ENCODE data around the gene H2AZ1.

Gene H2AZ1

GRCh38 chr4:99987681-99988080 lies 37.6 kb upstream of the H2AZ1 start:
- Histone ChIP-seq H2AFZ (ENCODE audit: low read length) (no peak overlapping the region), H3K79me2 (ENCODE audit: insufficient read depth, low read length) (no peaks in the 10 kb centered on the region), H3F3A (ENCODE audit: insufficient read depth, low read length) (no peaks in the 10 kb centered on the region), H3K4me3 (ENCODE audit: low read depth, low read length, poor library complexity, severe bottlenecking) (no peak overlapping the region), H3K9me2 (ENCODE audit: low read depth, low read length) (no peaks in the 10 kb centered on the region), H3K9ac (ENCODE audit: low read length) (no peak overlapping the region), H3K36me3 (ENCODE audit: insufficient read depth, low read length) (no peaks in the 10 kb centered on the region), H3K27ac (ENCODE audit: low read depth, low read length, poor library complexity, severe bottlenecking) (no peak overlapping the region), H3K27me3 (ENCODE audit: insufficient read depth, low read length) (no peaks in the 10 kb centered on the region), H3K4me2 (ENCODE audit: low read length) (no peak overlapping the region), H3K9me3 (ENCODE audit: low read length) (no peaks in the 10 kb centered on the region), H4K20me1 (ENCODE audit: insufficient read depth, low read length) (no peaks in the 10 kb centered on the region), H3K4me1 (ENCODE audit: insufficient read depth, low read length, severe bottlenecking) (no peaks in the 10 kb centered on the region)
- no peak for TF ChIP-seq CTCF (IDR thresholded peaks at IDR 0.05; ENCODE audit: low read length)
- no peak for TF ChIP-seq EZH2 (IDR thresholded peaks at IDR 0.05; ENCODE audit: borderline replicate concordance, low read length)

DNA sequence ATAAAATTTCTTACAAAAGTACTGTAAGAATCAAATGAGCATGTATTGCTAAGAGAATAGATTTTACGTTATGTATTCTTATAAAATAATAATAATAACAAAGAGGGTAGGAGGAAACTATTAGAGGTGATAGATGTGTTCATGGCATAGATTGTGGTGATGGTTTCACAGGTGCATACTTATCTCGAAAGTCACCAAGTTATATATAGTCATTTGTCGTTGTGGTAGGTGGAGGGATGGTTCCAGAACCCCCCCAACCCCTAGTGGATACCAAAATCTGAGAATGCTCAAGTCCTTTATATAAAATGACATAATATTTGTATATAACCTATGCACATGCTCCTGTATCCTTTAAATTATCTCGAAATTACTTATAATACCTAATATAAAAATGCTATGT lies 36.7 kb upstream of the H2AZ1 start:
- no peaks in the 10 kb centered on the region for H3K36me3 ChIP-seq (ENCODE audit: insufficient read depth, low read length)
- no peaks in the 10 kb centered on the region for H4K20me1 ChIP-seq (ENCODE audit: insufficient read depth, low read length)
- no peaks in the 10 kb centered on the region for H3K9me2 ChIP-seq (ENCODE audit: low read depth, low read length)
- H2AFZ ChIP-seq (ENCODE audit: low read length): no peak overlapping the region
- H3F3A ChIP-seq (ENCODE audit: insufficient read depth, low read length): no peaks in the 10 kb centered on the region
- no peaks in the 10 kb centered on the region for H3K27me3 ChIP-seq (ENCODE audit: insufficient read depth, low read length)
- no peaks in the 10 kb centered on the region for H3K9me3 ChIP-seq (ENCODE audit: low read length)
- H3K4me1 ChIP-seq (ENCODE audit: insufficient read depth, low read length, severe bottlenecking): no peaks in the 10 kb centered on the region
- TF ChIP-seq EZH2 (IDR thresholded peaks at IDR 0.05; ENCODE audit: borderline replicate concordance, low read length): no peak
- no peak overlapping the region for H3K27ac ChIP-seq (ENCODE audit: low read depth, low read length, poor library complexity, severe bottlenecking)
- H3K4me3 ChIP-seq (ENCODE audit: low read depth, low read length, poor library complexity, severe bottlenecking): no peak overlapping the region
- no peaks in the 10 kb centered on the region for H3K79me2 ChIP-seq (ENCODE audit: insufficient read depth, low read length)
- no peak overlapping the region for H3K4me2 ChIP-seq (ENCODE audit: low read length)
- H3K9ac ChIP-seq (ENCODE audit: low read length): no peak overlapping the region

- no peak overlapping the region for H3K4me3 ChIP-seq (ENCODE audit: low read depth, low read length, poor library complexity, severe bottlenecking)
- H3K9me3 ChIP-seq (ENCODE audit: low read length): no peaks in the 10 kb centered on the region
- H3K36me3 ChIP-seq (ENCODE audit: insufficient read depth, low read length): no peaks in the 10 kb centered on the region
- H3K79me2 ChIP-seq (ENCODE audit: insufficient read depth, low read length): no peaks in the 10 kb centered on the region
- H3K4me2 ChIP-seq (ENCODE audit: low read length): no peak overlapping the region
- no peak overlapping the region for H3K9ac ChIP-seq (ENCODE audit: low read length)
- no peak overlapping the region for H3K27ac ChIP-seq (ENCODE audit: low read depth, low read length, poor library complexity, severe bottlenecking)
- H3K9me2 ChIP-seq (ENCODE audit: low read depth, low read length): no peaks in the 10 kb centered on the region
- no peaks in the 10 kb centered on the region for H3F3A ChIP-seq (ENCODE audit: insufficient read depth, low read length)
- TF ChIP-seq CTCF (IDR thresholded peaks at IDR 0.05; ENCODE audit: low read length) (no peak), EZH2 (IDR thresholded peaks at IDR 0.05; ENCODE audit: borderline replicate concordance, low read length) (no peak)
- H2AFZ ChIP-seq (ENCODE audit: low read length): no peak overlapping the region
- H4K20me1 ChIP-seq (ENCODE audit: insufficient read depth, low read length): no peaks in the 10 kb centered on the region
- H3K4me1 ChIP-seq (ENCODE audit: insufficient read depth, low read length, severe bottlenecking): no peaks in the 10 kb centered on the region
- H3K27me3 ChIP-seq (ENCODE audit: insufficient read depth, low read length): no peaks in the 10 kb centered on the region
Measured at GRCh38 chr4:99983289-99983943, 33.3 kb upstream of the H2AZ1 start.

- Histone ChIP-seq H3K9ac (ENCODE audit: low read length) (no peak overlapping the region), H3K9me3 (ENCODE audit: low read length) (no peaks in the 10 kb centered on the region), H3K27ac (ENCODE audit: low read depth, low read length, poor library complexity, severe bottlenecking) (no peak overlapping the region), H2AFZ (ENCODE audit: low read length) (no peak overlapping the region), H3F3A (ENCODE audit: insufficient read depth, low read length) (no peaks in the 10 kb centered on the region), H3K4me2 (ENCODE audit: low read length) (no peak overlapping the region), H3K27me3 (ENCODE audit: insufficient read depth, low read length) (no peaks in the 10 kb centered on the region), H3K36me3 (ENCODE audit: insufficient read depth, low read length) (no peaks in the 10 kb centered on the region), H4K20me1 (ENCODE audit: insufficient read depth, low read length) (no peaks in the 10 kb centered on the region), H3K79me2 (ENCODE audit: insufficient read depth, low read length) (no peaks in the 10 kb centered on the region), H3K4me3 (ENCODE audit: low read depth, low read length, poor library complexity, severe bottlenecking) (no peak overlapping the region), H3K9me2 (ENCODE audit: low read depth, low read length) (no peaks in the 10 kb centered on the region), H3K4me1 (ENCODE audit: insufficient read depth, low read length, severe bottlenecking) (no peaks in the 10 kb centered on the region)
- no peak for TF ChIP-seq CTCF (IDR thresholded peaks at IDR 0.05; ENCODE audit: low read length)
- TF ChIP-seq EZH2 (IDR thresholded peaks at IDR 0.05; ENCODE audit: borderline replicate concordance, low read length): no peak
Measured at GRCh38 chr4:99979872-99980271, 29.8 kb upstream of the H2AZ1 start.

All from OCI-LY1 (cell line).